HG03432 (cell line): ENCODE results near the gene POT1.

Experiments used
- ATAC-seq: cut with Tn5 transposase; IDR thresholded peaks from one replicate; pipeline ENCODE4 v1.9.1; 2021; ENCODE audit warnings: mild to moderate bottlenecking, moderate library complexity; ENCODE audit not compliant: unreplicated experiment

POT1 gene

DNA sequence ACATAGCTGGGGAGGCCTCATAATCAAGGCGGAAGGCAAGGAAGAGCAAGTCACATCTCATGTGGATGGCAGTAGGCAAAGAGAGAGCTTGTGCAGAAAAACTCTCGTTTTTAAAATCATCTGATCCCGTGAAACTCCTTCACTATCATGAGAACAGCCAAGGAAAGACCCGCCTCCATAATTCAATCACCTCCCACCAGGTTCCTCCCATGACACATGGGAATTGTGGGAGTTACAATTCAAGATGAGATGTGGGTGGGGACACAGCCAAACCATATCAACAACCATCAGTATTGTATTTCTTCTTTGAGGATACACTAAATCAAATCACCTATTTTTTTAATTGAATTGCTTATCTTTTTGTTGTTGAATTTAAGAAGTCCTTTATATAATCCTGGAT is 16.7 kb downstream of the POT1 start:
- no peak for ATAC-seq

DNA sequence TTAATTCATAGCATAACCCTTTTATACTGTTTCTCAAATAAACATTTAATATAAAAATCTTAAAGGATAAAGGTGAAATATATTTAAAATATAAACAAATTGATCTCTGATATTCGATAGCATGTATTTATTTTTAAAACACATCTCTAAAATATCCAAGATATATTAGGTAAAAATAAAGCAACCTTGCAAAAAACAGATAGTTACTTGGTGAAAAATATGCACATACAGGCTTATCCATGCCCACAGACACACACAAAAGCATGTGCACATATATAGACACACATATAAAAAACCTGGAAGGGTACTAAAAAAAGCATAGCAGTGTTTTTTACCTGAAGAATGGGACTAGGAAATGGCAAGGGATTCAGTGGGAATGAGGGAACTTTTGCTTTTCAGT is 19.8 kb downstream of the POT1 start:
- ATAC-seq = no peak

DNA sequence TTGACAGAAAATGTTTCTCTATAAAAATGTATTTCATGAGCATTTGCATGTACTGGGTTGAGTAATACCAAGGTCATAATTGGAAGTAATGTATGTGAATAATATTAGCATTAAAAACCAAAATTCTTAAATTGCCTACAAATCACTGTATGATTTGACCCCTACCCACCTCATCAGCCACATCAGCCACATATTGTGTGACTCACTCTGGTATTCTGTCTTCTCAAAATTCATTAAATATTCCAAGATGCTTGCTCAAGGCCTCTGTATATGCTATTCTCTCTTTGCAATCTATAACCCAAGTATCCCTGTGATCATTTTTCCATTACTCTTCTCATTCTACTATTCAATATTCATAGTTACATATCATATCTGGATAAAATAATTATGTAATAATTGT is 21.4 kb downstream of the POT1 start:
- no peak for ATAC-seq

DNA sequence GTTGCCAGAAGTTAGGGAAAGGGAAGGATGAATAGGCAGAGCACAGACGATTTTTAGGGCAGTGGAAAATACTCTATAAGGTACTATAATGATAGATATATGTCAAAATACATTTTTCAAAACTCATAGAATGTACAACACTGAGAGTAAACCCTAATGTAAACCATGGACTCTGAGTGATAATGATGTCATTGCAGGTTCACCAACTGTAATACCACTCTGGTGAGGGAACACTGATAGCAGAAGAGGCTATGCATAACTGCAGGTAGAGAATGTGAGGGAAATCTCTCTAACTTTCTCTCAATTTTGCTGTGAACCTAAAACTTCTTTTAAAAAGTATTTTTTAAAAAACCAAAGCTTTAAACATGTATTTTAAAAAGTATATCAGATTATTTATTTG is 22.1 kb downstream of the POT1 start:
- ATAC-seq = no peak

DNA sequence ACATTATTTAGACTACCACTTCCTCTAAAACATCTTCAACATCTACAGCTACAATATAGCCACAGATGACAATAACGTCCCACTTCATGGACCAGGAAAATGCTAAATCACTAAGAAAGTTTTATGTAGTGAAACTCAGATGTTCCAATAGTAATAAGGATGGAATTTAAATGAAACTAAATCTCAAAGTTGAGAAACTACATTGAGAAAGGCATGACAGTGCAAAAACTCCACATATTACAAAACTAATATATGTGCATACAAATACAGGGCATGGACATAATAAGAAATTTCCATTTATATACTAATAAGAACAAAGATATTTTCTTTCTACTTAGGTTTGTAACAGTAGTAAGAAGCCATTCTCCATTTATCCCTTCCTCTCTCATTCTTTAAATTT is 31.1 kb downstream of the POT1 start:
- ATAC-seq = no peak

DNA sequence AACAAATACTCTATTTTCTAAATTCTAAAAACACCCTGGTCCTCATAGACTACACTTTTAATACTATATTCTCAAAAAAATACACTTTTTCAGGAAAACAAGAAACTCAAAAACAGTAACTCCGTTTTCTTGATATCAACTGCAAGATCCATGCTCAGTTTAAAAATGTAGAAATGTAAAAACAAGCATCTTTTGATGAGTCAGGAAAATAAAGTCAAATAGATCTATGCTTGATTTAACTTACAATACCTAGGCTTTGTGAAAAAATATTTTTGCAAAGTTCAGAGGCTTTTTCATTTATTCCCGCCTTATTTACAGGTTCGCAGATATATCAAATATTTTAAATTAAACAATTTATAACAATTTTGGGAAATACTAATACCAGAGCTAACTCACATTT is 33.6 kb downstream of the POT1 start:
- ATAC-seq = no peak

DNA sequence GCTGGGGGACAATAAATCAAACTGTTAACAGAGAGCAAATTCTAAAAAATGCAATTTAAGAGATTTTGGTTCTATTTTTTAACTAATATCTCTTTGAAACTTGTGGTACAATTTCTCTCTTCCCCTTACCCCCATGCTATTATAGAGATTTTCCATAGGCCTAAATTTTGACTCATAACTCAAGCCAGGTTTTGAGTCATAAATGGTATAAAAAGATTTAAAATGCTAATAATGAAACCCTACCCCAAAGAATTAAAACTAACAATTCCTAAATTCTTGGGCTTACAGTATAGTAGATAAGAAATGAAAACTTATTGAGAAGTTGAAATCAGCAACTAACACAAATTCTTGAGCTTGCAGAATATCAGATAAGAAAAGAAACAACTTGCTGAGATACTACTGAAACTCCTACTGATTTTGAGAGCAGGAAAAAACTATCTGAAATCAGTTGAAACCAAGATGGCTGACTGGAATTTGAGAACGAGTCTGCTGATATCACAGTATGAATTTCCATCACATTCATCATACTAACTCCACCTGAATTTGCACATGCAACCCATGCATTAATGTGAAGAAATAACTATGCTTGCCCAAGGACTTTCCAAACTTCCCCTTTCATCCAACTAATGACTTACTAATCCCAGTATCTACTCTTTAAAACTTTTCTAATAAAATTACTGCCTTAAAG is 36.3 kb downstream of the POT1 start:
- ATAC-seq = peak; percentile 94

DNA sequence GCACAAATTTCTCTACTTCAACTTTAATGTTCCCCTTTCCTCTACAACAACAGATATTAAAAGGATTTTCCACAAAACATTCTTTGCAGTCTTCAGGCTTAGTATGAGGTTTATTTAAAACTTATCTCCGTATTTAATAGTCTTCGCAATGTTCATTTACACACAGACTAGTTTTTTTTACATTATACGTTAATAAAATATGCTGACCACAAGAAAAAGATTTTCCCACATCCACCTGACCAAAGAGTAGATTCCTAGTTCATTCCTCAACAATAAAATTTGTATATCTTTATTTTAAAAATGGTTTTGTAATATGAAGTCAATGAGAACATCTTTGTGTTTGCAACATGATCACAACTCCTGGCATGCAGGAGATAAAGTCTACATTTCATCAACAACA is 42.4 kb downstream of the POT1 start:
- no peak for ATAC-seq

DNA sequence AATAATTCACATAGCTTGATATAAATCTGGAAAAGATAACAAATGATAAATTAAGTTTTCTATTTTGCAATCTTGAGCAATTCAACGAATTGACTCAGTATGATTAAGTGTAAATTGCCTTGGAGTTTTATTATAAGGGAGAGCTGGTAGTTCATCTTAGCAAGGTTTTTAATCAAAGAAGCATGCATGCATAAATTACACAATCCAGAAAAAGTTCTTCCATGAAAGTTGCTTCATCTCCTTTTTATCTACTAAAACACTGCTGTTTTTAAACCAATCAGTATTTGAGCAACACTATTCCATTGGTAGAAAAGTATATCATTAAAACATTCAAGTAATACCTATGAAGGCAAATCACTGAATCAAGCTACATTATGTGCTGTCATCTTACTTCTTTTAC is 47.6 kb downstream of the POT1 start:
- no peak for ATAC-seq

DNA sequence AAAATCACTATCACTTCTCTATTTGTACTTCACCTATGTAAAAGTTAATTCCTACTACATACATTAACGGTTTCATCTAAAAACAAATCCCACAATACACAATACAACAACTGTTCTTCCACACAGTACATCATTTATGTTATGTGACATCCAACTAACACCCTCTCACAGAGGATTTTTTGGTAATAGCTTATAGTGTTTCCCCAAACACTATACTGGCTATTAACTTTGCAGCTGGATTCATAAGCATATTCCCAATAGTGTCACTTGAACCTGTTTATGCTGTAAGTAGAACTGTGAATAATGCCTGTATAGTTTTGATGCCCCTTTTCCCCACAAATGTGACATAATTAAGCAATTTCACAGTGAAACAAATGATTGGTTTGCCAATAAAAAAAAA is 49.9 kb downstream of the POT1 start:
- no peak for ATAC-seq

DNA sequence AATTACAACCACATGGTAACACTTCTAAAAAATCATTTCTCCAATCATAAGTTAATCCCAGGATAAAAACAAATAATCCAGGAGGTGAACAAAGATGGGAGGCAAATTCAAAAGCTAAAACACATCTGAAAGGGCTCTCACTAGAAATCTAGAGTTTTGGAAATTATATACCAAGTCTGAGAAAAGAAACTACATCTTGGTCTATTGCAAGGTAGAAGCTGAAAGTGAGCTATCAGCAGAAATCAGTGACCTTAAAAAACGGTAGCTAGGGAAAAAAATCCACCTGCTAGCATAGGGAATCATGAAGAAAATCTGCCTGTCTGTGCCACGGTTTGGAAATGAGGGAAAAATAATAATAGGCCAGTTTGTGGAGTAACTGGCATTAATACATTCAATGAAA is 50.5 kb downstream of the POT1 start:
- no peak for ATAC-seq

DNA sequence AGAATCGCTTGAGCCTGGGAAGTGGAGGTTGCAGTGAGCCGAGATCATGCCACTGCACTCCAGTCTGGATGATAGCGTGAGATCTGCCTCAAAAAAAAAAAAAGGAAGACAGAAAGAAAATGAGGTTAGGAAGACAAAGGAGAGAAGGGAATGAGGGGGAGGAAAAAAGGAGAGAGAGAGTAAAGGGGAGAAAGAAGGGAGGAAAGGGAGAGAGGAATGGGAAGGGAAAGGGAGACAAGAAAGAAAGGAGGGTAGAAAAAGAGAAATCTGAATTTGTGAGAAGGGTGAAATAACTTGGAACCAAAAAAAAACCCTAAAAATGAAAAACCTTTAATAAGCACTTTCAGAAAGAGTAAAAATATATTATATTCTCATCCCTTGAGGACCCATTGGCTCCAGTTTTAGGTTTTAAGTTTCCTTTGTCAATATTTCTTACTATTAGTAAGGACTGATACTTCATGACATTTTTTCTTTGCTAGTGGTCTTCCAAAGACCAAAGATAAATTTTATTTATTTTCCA is 54.9 kb downstream of the POT1 start:
- ATAC-seq = no peak

DNA sequence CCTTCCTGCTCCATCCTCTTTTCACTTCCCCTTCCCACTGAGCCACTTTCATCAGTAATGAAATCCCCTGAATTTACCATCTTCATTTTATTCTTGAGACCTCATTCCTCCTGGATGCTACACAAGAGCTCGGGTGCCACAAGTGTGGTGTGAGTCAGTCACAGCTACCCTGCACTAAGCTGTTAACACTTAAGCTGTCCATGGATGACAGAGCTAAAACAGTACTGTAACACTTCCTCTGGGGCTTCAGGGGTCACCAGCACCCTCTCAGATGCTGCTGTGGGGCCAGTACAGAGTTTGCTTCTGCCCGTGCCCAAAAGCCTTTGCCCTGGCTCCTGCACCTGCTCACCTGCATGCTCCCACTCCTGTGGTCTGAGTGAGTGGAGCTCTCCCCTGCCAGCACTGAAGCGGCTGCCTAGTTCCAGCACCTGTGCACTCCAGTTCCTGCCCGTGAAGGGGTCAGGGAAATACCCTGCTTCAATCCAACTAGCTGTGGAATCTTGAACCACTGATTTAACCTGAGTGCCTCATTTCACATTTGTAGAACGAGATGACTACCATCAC is 71.9 kb downstream of the POT1 start:
- ATAC-seq = no peak

DNA sequence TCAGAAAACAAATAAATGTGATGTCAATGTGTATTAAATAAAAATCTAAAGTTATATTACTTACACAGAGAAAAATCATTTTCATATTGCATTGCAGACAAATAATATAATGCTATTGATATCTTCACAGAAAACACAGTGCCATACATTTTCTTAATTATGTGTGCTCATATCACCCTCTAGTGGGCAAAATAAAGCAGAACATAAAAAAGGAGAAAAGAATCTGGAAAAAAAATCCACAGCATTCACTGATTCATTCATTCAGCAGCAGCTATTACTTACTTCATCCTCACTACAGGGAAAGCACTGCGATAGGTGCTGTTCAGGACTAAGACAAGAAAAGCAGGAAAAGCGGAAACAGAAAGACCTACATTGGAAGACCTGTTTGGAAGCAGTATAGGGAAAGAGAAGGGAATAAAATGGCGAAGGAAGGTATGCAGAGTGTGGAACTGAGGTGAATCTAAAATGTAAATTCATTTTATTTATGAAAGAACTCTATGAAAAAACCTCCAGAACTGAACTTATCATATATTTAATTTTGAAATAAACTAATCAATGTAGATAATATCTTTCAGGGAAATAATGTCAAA is 73.2 kb downstream of the POT1 start:
- peak; percentile 75 for ATAC-seq

DNA sequence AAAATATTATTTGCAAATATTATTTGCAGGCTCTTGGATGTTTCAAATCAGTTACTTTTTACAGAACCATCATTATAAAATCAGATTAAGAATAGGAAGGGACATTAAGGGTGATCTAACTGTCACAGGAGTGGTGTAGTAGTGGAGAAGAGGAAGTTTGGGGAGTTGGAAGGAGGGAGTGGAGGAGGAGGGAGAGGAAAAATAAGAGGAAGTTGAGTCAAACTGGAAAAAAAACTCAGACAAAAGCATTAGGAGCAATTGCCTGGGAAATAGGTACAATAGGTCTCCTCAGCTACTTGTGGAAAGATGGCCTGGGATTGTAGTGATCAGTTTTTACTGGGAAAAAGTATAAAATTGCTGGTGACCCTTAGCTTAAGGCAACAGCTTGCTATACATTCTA is 86.3 kb downstream of the POT1 start:
- ATAC-seq = no peak

DNA sequence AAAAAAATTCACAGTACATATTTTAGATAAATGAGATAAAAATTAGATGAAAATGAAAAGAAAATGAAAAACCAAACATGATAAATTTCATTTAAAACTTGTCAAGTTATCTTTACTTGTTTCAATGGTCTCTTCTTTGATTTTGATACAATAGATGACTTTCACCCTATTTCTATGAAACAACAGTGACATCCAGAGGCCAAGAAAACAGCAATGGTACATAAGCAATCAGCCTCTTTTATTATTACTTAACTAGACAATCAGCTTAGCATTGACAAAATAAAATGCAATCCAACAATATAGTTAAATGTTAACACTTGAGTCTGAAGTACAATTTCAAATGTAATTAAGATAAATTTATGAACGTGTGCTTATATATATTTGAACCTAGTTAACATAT is 89.2 kb downstream of the POT1 start:
- ATAC-seq = no peak

DNA sequence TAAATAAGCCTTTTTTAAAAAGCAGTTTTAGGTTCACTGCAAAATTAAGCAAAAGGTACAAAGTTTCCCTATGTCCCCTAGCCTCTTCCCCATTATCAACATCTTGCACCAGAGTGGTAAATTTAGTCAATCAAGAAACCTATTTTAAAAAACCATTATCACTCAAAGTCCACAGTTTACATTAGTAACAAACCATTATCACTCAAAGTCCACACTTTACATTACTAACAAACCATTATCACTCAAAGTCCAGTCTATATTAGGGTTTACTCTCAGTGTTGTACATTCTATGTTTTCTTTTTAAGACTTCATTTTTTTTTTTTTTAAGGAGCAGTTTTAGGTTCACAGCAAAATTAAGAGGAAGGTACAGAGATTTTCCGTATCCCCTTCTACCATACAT is 89.9 kb downstream of the POT1 start:
- no peak for ATAC-seq

DNA sequence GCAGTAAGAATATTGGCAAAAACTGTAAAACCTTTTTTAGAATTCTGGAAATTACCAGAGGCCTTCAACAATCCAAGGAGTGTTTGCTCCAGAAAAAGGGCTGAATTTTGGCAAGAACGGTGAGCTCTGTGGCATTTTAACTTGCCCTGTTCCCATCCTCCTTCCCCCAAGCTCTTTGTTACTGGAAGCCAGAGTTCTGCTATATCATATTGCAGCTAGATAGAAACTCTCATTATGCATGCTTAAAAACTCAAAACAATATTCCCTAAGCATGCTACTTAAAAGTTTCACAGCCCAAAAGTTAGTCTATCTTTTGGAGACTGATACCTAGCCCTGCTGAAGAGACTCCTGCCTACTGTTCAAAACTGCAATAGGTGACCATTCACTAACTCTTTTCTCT is 93.5 kb downstream of the POT1 start:
- ATAC-seq = no peak

DNA sequence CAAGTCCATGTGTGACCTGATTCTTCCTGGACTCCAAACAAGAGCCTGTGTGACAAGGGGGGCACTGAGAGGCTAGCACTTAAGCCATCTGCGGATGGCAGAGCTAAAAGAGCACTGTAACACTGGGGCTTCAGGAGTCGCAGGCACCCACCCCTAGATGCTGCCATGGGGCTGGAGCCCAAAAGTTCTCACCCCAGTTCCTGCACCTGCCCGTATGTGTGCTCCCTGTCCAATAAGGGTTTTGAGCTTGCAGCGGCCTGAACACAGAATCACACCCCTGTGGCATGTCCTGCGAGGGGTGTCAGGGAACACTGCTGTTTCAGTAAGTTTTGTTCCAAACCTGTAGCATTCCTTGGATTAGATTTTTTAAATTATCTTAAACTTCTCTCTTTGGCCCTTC is 110.8 kb downstream of the POT1 start:
- no peak for ATAC-seq

DNA sequence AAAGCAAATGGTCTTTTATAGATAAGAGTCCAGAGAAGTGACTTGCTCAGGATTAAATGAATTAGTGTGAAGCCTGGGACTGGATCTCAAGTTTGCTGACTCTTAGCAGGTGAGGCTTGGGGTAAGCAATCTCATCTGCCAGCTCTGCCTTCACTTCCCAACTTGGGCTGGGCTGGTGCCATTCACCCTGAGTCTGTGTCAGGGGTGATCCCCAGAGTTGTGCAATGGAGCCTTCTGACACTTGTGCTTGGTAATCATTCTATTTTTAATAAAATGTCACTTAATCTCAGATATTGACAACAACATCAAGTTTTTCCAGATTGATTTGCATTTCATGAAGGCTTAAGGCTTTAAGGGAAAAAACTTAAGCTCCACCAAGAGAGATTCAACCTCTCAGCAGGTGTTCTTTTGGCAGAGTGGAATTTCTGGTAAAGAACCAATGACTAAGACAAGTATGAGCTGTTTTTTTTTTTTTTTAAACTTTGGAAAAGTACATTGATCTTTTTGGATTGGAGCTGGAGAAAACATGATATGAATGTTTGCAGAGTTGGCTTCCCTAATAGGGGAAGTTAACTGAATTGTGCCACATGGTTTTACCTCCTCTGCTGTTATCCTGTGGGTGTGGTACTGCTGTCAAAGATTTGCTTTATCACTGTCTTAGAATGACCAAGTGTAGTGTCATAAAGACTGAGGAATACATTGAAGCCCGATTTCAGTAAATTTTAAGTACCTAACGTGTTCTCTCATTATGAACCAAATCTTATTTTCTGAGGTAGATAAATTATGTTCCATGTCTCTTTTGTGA is 115.4 kb downstream of the POT1 start:
- ATAC-seq = no peak

DNA sequence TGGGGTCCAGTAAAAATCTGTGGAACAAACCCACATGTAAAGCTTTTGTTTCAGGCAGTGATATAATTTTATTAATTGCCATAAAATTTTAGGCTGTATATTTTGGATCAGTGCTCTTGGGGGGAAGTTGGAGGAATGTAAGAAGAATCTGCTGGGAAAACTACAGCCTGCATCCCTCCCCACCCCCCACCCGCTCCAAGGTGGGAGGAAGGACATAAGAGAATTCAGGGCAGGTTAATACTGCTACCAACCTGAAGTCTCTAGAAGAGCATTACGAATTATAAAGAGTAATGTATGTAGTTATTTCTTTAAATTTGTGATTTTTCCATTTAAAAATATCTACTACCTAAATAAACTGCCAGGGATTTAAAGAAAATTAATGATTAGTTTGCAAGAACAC is 116.9 kb downstream of the POT1 start:
- no peak for ATAC-seq

DNA sequence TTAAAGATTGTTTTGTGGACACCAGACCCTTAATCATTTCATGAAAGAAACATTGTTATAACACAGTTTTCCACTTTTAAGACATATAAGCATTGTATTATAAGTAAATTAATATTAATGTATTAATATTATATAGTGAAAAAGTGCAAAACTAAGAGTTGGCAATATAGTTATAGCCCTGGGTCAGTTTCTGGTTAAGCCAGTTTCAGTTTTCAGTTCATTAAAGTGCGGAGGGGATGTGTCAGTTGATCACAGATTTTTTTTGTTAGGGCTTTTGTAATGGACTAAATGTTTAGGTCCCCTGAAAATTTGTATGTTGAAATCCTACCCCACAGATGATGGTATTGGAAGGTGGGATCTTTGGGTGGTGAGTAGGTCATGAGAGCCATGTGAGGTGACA is 118.3 kb downstream of the POT1 start:
- ATAC-seq = no peak
